NCI-H82 (cell line): ENCODE data around the gene ABCC6.
"Not testable (repeated sequence)": the region's sequence is repeated elsewhere in the genome, so short reads cannot be mapped to it uniquely, and the experiment has no call there.

Experiments
- DNase-seq: peaks from one replicate; lab custom pipeline; 2025; lab: John Stamatoyannopoulos, UW

ABCC6 gene

GRCh38 chr16:16112450-16113053 lies 110.7 kb downstream of the ABCC6 start:
- DNase-seq: no peak

GRCh38 chr16:16111639-16112038 lies 111.7 kb downstream of the ABCC6 start:
- DNase-seq: no peak

GRCh38 chr16:16110111-16110490 lies 113.2 kb downstream of the ABCC6 start:
- no peak for DNase-seq

- no peak for DNase-seq
Measured at GRCh38 chr16:16109453-16110110, 113.7 kb downstream of the ABCC6 start.

GRCh38 chr16:16108759-16109158 lies 114.5 kb downstream of the ABCC6 start:
- DNase-seq: no peak

GRCh38 chr16:16107839-16108238 lies 115.5 kb downstream of the ABCC6 start:
- no peak for DNase-seq

- no peak for DNase-seq
Measured at GRCh38 chr16:16106466-16106865, 116.8 kb downstream of the ABCC6 start.

GRCh38 chr16:16105646-16106045 lies 117.6 kb downstream of the ABCC6 start:
- no peak for DNase-seq

- DNase-seq: not testable (repeated sequence)
Measured at GRCh38 chr16:16104804-16105141, 118.5 kb downstream of the ABCC6 start.

- peak; percentile 8 for DNase-seq
Measured at GRCh38 chr16:16104132-16104803, 119.0 kb downstream of the ABCC6 start.

GRCh38 chr16:16102738-16103137 lies 120.6 kb downstream of the ABCC6 start:
- no peak for DNase-seq

- no peak for DNase-seq
Measured at GRCh38 chr16:16101585-16101984, 121.7 kb downstream of the ABCC6 start.

- no peak for DNase-seq
Measured at GRCh38 chr16:16100631-16101030, 122.7 kb downstream of the ABCC6 start.

GRCh38 chr16:16099320-16099719 lies 124.0 kb downstream of the ABCC6 start:
- no peak for DNase-seq
